Dermis microvascular lymphatic vessel endothelial cell (primary cell): ENCODE data around the gene KCNMB1. TPM values are rescaled to one million over a fixed set of nuclear protein-coding genes. Genes with fewer than 3 reads are reported as not detected.
"Not testable (repeated sequence)": the region's sequence is repeated elsewhere in the genome, so short reads cannot be mapped to it uniquely, and the experiment has no call there.

Experiments
- DNase-seq, 2 donors: peaks; one replicate each; pipeline versions ENCODE4 v3.0.0 to v3.0.0-alpha.2; 2010; ENCODE audit warnings: low read depth in 2 of 2
- total RNA-seq: library from RNA; depleted of rRNA; stranded (reverse); fragments of >200 nt; gene quantifications from 2 replicates; pipeline ENCODE4 v1.2.1, GENCODE V29; 2014

KCNMB1 gene
- total RNA-seq, 1 donor from 2014 or later, result under 0.01 TPM

GRCh38 chr5:170377027-170377426 is 12.1 kb downstream of the KCNMB1 start:
- no peak for DNase-seq

- DNase-seq, result not testable (repeated sequence)
Observed at GRCh38 chr5:170376526-170376925, 12.6 kb downstream of the KCNMB1 start.

- DNase-seq, result no peak
Observed at GRCh38 chr5:170375283-170375682, 13.9 kb downstream of the KCNMB1 start.

- no peak for DNase-seq
Observed at GRCh38 chr5:170372971-170373370, 16.2 kb downstream of the KCNMB1 start.

- no peak for DNase-seq
Observed at GRCh38 chr5:170368586-170368985, 20.6 kb downstream of the KCNMB1 start.

GRCh38 chr5:170366276-170366675 is 22.9 kb downstream of the KCNMB1 start:
- no peak for DNase-seq

GRCh38 chr5:170365831-170366230 is 23.3 kb downstream of the KCNMB1 start:
- no peak for DNase-seq

- DNase-seq, result no peak
Observed at GRCh38 chr5:170365011-170365410, 24.2 kb downstream of the KCNMB1 start.

- no peak for DNase-seq
Observed at GRCh38 chr5:170363671-170364070, 25.5 kb downstream of the KCNMB1 start.

- DNase-seq, result no peak
Observed at GRCh38 chr5:170362656-170363055, 26.5 kb downstream of the KCNMB1 start.

- no peak for DNase-seq
Observed at GRCh38 chr5:170362102-170362501, 27.1 kb downstream of the KCNMB1 start.

- DNase-seq, result no peak
Observed at GRCh38 chr5:170361616-170362015, 27.6 kb downstream of the KCNMB1 start.

- DNase-seq, result no peak
Observed at GRCh38 chr5:170361116-170361515, 28.1 kb downstream of the KCNMB1 start.

GRCh38 chr5:170360709-170361108 is 28.5 kb downstream of the KCNMB1 start:
- DNase-seq, result no peak

- no peak for DNase-seq
Observed at GRCh38 chr5:170357955-170358444, 31.2 kb downstream of the KCNMB1 start.

GRCh38 chr5:170355601-170356098 is 33.5 kb downstream of the KCNMB1 start:
- DNase-seq, result no peak

GRCh38 chr5:170353961-170354360 is 35.2 kb downstream of the KCNMB1 start:
- no peak for DNase-seq

GRCh38 chr5:170353011-170353761 is 36.0 kb downstream of the KCNMB1 start:
- no peak for DNase-seq

- DNase-seq, result no peak
Observed at GRCh38 chr5:170348137-170348633, 41.0 kb downstream of the KCNMB1 start.

GRCh38 chr5:170347022-170347567 is 42.1 kb downstream of the KCNMB1 start:
- DNase-seq, result no peak

GRCh38 chr5:170345971-170346370 is 43.2 kb downstream of the KCNMB1 start:
- no peak for DNase-seq

GRCh38 chr5:170343177-170343576 is 46.0 kb downstream of the KCNMB1 start:
- DNase-seq, result no peak
